GM19193 (cell line): ENCODE results near the gene P2RX7.

Experiments
- POLR2A ChIP-seq: IDR thresholded peaks from 4 replicates; pipeline ENCODE4 v1.6.1; 2011; ENCODE audit not compliant: insufficient read depth, insufficient read length; ENCODE audit errors: extremely low read depth

The P2RX7 gene

DNA sequence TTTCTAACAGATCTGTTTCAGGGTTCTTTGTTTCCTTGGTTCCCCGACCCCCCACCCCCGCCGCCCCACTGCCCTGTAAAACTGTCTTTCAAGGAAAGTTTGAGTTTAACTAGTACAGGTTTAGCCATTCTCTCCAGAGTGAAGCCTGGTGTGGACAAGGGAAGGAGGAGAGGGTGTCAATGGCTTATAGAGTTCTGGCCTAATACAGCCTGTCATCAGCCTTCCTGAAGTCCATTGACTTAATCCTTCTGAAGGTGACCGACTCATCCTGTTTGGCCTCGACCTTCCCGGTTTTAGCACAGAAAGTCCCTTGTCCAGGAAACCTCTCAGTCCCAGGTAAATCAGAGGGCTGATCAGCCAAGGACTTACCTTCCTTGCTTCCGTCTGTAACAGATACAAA lies 66.3 kb downstream of the P2RX7 start:
- no peak for TF ChIP-seq POLR2A

DNA sequence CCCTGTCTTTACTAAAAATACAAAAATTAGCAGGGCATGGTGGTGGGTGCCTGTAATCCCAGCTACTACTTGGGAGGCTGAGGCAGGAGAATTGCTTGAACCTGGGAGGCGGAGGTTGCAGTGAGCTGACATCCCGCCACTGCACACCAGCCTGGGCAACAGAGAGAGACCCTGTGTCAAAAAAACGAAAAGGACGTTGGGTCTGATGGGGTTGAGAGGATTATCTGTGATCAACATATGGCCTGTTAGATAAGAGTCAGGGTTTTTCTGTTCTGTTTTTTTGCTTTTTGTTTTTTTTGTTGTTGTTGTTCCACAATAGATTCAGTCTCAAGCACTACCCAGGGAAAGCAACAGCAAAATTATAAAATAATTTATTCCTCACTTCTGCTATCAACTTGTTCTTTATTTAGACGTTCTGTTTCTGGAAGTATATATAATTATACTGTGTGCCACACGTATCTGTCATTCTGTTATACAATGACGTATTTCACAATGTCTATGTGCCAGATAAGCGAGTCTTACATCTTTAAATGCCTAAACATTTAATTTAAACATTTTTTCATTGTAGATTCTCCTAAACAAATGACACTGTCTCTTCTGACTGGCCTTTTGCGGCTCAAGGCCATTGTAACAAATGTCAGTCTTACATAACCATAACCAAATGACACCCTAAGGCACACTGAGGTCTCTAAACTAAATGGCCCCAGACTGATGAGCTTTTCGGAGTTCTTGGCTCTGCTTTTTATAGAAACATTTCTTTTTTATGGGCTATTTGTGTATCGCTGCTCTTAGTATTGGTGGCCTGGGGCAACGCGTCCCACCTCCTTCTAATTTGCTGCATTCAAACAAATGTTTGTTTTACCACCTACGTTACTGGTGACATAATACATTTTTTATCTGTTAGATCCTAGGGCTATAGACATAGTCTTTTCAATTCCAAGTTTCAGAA lies 70.0 kb downstream of the P2RX7 start:
- no peak for TF ChIP-seq POLR2A

DNA sequence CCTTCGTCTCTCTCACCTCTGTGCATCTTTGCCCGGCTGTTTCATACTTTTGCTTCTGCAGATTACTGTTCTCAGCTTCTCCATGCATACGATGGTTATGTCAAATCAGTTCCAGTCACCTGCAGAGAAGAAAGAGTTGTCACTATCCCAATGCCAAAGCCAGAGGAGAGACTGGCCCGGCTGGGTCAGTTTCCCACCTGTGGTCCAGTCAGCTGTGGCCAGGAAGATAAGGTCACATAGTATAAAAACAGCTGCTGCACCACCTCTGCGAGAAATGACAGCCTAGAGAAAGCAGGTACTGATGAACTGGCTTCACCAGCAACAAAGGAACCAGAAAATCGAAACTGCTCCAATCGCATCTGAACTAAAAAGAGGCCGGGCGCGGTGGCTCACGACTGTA lies 70.8 kb downstream of the P2RX7 start:
- no peak for TF ChIP-seq POLR2A

DNA sequence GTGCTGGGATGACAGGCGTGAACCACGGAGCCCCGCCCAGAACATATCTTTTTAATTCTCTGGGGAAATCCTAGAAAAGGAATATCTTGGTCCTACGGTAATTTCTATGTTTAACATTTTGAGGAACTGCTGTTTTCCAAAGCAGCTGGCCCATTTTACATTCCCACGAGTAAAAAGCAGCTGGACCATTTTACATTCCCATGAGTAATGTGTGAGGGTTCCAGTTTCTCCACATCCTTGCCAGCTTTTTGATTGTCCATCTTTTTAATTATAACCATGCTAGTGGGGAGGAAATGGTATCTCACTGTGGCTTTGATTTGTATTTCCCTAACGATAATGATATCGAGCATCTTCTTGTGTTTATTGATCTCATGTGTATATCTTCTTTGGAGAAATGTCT lies 72.8 kb downstream of the P2RX7 start:
- TF ChIP-seq POLR2A: no peak

DNA sequence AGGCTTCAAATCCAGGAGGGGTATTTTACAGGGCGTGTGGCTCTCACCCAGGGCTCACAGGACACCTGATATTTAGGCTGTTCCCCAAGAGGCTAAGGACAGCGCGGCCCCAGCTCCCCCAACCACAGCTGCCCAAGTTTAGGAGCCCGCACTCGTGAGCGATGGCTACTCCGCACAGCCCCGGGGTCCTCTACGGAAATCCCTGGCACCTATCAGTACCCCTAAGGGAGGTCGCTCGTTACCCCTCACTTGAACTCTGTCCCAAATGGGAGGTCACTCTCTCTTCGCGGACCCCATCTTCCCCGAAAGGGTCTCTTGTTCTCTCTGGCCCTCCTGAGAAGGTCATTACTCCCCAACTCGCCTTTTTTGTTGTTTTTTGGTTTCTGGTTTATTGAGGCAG lies 76.5 kb downstream of the P2RX7 start:
- no peak for TF ChIP-seq POLR2A

DNA sequence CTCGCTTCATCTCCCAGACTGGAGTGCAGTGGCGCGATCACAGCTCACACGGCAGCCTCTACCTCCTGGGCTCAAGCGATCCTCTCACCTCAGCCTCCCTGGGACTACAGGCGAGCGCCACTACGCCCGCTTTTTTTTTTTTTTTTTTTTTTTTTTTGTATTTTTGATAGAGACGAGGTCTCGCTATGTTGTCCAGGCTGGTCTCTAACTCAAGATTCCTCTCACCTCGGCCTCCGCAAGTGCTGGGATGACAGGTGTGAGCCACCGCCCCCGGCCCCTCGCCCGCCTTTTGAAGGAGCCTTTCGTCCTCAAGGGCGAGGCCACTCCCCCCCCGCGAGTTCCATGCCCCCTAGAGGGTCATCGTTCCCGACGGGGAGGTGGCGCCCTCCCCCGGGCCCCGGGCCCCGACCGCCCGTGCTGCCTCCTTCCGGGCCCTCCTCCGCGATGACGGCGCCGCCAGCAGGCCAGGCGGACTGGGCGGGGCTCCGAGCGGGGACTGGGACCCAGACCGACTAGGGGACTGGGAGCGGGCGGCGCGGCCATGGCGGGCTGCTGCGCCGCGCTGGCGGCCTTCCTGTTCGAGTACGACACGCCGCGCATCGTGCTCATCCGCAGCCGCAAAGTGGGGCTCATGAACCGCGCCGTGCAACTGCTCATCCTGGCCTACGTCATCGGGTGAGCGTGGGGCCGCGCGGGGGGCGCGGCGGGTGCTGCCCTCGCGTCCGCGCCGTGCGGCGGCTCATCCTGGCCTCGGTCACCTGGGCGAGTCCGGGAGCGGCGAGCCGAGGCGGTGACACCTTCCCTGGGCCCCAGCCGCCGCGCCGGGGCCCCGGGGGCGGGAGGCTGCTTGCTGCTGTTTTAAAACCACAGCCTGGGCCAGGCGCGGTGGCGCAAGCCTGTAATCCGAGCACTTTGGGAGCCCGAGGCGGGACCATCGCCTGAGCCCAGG lies 77.2 kb downstream of the P2RX7 start, which contains the start of gene P2RX4:
Gene P2RX4 (plus strand): TSS at position 506 of the 949 bp plus-strand sequence. CDS start 36 bp downstream, at position 542.
- peak; percentile 98 for TF ChIP-seq POLR2A

DNA sequence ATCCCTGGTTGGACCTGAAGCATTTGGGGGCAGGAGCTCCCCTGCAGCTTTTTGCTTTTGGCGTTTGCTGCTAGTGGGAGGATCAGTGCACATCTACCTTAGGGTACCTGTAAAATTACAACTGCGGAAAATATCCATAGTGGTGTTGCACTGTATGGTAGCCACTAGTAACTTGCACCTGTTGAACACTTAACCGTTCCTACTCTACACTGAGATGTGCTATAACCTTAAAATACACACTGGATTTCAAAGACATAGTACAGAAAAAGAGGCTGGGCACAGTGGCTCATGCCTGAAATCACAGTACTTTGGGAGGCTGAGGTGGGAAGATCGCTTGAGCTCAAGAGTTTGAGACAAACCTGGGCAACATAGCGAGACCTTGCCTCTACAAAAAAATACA lies 80.2 kb downstream of the P2RX7 start:
- no peak for TF ChIP-seq POLR2A

DNA sequence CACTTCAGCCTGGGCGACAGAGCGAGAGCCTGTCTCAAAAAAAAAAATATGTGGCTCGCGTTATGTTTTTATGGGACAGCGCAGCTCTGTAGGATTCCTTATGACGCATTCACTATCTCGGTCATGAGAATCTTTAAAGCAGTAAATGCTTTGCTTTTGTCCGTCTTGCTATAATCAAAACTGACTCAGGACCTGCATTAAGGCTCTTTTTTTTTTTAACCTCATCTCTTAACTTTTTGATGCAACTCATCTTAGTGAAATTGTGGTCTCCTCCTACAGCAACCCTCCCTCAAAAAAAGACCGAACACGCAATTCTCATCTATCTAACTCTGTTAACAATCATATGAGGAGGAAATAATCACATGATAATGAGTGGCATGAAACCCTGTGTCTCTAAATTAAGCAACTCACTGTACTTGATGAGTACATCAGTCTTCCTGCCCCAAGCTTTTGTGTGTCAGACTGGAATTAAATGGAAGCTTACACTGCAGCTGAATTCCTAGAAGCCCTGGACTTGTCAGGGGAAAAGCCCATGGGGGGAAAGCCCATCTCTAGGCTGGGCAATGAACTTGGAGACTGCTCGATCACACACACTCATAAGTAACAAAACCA lies 81.6 kb downstream of the P2RX7 start:
- no peak for TF ChIP-seq POLR2A

DNA sequence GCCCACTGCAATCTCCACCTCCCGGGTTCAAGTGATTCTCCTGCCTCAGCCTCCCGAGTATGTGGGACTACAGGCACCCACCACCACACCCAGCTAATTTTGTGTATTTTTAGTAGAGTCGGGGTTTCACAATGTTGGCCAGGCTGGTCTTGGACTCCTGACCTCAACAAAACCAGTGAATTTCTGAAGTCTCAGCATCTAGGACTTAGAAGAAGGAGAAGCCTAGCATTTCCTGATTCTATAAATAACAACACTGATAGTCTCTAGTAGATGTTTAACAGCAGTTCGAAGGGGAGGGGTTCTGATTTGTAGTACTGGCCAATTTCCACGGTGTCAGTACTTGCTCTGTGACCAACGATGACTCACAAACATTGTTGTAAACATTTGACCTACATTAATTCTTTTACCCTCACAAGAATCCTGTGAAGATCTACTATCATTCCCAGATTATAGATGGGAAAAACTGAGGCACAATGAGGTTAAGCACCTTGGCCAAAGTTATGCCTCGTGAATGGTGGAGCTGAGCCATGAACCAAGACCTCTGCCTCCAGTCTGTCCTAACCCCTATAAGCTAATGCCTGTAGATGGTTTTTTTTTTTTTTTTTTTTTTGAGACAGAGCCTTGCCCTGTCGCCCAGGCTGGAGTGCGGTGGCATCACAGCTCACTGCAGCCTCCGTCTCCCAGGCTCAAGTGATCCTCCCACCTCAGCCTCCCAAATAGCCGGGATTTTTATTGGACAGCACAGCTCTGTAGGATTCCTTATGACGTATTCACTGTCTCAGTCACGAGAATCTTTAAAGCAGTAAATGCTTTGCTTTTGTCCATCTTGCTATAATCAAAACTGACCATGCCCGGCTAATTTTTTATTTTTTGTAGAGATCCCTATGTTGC lies 82.4 kb downstream of the P2RX7 start:
- no peak for TF ChIP-seq POLR2A

DNA sequence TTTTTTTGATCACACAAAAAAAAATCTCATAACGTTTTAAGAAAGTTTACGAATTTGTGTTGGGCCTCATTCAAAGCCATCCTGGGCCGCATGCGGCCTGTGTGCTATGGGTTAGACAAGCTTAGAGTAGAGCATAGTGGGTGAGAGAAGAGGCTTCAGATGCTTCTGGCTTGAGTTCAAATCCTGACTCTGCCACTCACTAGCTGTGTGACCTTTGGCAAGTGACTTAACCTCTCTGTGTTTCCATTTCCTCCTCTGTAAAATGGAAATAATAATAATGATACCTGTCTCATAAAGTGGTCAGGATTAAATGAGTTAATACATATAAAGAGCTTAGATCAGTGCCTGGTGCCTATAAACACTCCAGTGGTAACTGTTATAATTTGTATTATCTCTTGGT lies 83.4 kb downstream of the P2RX7 start:
- no peak for TF ChIP-seq POLR2A

DNA sequence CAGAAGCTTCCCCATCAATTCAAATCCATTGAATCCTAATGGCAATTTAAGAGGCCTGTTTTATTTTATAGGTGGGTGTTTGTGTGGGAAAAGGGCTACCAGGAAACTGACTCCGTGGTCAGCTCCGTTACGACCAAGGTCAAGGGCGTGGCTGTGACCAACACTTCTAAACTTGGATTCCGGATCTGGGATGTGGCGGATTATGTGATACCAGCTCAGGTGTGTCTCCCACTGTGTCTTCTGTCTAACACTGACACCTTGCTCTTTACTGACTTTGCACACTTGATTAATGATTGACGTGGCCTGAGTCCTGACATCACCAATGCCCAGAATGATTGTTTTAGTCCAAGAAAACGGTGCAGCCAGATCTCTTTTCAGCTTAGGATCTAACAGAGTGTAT lies 84.4 kb downstream of the P2RX7 start:
- TF ChIP-seq POLR2A: no peak

DNA sequence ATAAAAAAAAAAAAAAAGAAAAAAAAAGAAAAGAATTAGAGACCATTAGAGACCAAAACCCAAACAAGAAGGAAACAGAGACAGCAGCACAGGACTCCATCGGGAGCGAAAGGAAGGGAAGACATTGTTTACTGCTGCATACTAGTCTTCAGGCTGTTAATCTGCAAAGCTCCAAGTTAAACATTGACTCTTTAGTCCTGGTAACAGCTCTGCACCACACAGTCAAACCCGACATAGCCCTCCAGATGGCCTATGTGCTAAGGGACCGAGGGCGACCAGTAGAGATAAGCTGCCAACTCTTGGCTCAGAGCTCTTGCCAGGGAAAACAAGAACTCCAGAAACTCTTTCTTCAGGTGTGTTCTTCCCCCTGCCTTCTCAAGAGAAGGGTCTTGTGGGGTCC lies 85.1 kb downstream of the P2RX7 start:
- no peak for TF ChIP-seq POLR2A

DNA sequence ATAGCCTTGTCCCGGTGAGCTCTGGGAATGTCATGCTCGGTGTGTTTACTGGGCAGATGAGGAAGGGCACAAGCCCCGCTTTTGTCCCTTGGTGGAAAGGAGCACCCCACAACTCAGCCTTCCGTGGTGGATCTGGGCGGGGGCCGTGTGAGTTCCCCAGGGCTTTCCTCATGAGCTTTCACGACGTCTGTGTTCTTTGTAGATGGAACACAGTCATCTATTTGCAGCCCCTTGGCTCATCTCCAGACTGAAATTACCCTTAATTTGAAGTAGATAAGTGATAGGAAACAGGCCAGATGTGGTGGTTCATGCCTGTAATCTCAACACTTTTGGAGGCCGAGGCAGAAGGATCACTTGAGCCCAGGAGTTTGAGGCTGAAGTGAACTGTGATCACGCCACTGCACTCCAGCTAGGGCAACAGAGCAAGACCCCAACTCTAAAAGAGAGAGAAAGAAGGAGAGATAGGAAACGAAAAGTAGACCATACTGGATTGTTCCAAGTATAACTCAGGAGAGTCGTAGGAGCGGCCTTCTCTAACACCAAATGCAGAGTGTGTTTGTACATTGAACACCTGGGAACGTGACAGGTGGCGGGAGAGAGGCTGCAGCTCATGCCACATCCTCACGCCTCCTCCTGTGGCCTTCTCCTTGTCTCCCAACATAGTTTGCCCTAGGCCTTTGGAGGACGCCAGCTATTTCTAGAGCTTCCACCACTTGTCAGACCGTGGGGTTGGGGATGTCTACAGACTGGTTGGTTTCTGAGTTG lies 86.1 kb downstream of the P2RX7 start:
- no peak for TF ChIP-seq POLR2A
